ENCODE measurements around the gene OIT3.

Gene OIT3

DNA sequence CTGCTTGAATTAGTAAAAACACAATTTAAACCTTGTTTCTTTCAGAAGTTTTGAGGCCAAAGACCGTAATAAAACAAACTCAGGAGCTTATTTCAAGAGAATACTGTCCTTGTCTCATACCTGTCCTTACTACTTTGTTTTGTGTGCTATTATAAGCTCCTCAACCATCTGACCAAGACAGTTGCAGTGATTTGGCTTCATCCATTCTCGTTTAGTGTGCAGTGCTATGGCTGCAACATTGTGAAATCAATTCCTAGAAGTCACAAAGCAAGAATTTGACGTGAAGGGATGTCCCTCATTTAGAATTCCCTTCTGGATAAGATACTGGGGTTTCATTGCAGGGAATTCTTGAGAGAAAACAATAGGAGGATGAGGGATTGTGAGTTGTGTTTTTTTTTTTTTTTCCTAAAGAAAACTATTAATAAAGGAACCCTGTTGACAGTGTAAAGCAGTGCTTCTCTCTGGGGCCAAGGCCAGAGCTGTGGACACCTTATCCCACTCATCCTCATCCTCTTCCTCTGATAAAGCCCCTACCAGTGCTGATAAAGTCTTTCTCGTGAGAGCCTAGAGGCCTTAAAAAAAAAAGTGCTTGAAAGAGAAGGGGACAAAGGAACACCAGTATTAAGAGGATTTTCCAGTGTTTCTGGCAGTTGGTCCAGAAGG, at the start of gene OIT3:
Gene OIT3, plus strand, starts transcription at position 604 of the 663 bp plus-strand sequence. CDS start 60 bp downstream, outside the sequence.
- DNase-seq (ENCODE audit: low spot score), result no peak

DNA sequence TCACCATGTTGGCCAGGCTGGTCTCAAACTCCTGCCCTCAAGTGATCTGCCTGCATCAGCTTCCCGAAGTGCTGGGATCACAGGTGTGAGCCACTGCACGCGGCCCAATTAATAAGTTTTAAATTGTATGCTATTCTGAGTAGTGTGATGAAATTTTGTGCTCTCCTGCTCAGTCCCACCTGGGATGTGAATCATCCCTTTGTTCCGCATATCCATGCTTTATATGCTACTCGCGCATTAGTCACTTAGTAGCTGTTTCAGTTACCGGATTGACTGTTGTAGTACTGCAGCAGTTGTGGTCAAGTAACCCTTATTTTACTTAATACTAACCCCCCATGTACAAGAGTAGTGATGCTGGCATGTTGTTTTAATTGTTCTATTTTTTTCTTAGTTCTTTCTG, 47.3 kb upstream of the OIT3 start:
- DNase-seq (ENCODE audit: low spot score), result no peak

DNA sequence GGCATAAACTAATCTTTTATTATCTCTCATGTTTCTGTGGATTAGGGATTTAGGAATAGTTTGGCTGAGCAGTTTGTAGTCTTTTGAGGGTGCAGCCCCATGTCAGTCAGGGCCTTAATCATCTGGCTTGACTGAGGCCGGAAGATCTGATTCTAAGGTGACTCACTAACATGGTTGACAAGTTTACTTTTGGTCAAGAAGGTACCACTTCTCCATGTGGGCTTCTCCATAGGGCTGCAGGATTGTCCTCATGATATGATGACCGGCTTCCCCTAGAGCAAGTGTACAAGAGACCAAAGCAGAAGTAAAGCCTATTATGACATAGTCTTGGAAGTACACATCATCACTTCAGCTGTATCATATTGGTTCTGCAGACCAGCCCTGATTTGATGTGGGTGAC, 45.9 kb upstream of the OIT3 start:
- DNase-seq (ENCODE audit: low spot score), result no peak

DNA sequence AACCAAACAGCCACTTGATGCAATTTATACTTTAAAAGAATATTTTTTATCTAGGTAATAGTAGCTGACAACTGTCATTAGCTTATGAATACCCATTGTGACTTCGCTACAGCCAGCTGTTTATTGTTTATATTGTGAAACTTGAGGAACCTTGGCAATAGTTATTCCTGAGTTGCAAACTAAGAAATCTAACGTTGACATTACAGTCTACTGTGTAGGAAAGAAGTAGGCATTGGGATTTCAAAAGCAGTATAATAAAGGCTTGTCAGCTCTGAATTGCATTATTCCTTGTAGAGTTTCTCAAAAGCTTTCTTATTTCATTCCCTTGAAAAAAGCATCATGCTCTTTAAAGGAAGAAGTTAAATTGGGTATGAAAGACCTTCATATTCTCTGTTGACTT, 42.7 kb upstream of the OIT3 start:
- no peak for DNase-seq (ENCODE audit: low spot score)

DNA sequence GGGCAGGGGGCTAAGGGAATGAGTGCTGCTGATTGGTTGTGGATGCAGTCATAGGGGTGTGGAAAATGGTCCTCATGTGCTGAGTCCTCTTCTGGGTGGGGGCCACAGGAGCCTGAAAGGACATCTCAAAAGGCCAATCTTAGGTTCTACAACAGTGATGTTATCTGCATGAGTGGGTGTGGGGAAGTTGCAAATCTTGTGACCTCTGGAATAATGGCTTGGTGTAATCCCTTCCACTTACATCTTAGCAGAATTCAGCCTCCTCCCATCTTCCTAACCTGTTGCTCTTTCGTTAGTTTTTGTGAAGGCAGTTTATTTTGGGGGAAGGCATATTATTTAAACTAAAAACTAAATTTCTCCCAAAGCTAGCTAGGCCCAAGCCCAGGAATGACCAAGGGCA, 42.0 kb upstream of the OIT3 start:
- DNase-seq (ENCODE audit: low spot score), result no peak

DNA sequence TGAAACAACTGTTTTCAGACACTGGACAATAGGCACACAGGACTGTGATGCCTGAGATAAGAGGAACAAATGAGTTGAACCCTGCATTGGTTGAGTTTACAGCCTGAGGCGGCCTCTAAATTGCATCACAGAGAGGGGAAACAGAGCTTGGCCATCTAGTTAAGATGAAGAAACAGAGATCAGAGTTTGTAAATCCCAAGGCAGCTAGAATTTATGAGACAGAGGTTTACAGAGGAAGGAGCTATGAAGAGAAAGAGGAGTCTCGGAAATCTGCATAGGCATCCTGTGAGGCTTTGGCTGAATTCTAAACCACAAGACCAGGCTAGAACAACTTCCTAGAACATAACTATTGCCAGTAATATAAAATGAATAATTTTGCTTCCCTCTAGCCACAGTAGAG, 41.0 kb upstream of the OIT3 start:
- DNase-seq (ENCODE audit: low spot score), result no peak

DNA sequence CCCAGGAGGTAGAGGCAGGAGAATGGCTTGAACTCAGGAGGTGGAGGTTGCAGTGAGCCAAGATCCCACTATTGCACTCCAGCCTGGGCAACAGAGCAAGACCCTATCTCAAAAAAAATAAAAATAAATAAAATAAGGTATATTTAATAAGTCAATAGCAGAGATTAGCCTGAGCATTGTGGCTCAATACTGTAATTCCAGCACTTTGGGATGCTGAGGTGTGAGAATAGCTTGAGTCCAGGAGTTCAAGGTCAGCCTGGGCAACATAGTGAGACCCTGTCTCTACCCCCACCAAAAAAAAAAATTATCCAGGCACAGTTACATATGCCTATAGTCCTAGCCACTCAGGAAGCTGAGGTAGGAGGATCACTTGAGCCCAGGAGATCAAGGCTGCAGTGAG, 38.4 kb upstream of the OIT3 start:
- no peak for DNase-seq (ENCODE audit: low spot score)

DNA sequence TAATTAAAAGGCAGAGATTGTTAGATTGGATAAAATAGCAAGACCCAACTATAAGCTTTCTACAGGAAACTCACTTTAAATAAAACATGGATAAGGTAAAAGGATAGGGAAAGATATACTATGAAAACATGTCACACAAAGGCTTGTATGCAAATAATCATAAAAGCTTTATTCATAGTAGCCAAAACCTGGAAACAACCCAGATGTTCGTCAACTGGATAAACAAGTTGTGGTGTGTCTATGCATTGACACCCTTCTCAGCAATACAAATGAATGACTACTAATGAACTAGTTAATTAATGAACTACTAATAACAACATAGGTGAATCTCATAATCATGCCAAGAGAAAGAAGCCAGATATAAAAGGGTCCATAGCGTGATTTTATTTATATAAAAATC, 37.7 kb upstream of the OIT3 start:
- no peak for DNase-seq (ENCODE audit: low spot score)

DNA sequence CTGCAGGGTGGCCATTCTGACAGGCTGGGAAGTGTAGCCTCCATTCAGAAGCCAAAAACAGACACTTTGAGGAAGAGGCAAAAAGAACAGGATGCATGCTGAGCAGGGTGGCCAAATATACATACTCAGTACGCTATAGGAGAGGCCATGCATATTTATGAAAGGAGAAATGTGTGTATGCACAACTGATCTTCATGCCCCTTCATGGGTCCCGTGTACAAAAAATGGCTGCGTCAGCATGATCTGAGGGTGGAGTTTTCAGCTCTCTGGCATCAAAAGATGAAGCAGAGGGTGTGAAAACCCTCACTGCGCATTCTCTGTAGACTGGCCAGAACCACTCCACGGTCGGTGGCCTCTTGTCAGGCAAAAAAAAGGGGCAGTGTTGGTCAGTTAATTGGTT, 35.5 kb upstream of the OIT3 start:
- DNase-seq (ENCODE audit: low spot score), result no peak

DNA sequence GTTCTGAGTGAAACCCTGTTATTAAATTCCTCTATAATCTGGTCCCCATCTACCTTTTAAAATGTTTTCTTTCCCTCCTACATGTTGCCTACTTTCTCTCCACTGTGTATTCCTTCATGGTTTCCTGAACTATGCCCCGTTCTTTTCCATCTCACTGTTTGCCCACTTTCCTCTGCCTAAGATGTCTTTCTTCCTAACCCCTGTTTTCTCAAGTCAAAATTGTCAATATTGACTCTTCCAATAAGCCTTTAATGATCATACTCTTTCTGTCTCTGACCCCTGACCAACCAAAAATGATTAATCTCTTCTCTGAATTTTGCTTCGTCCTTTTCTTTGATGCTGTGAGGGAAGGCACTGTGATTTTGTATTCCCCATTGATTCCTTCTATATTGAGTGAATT, 30.6 kb upstream of the OIT3 start:
- no peak for DNase-seq (ENCODE audit: low spot score)

DNA sequence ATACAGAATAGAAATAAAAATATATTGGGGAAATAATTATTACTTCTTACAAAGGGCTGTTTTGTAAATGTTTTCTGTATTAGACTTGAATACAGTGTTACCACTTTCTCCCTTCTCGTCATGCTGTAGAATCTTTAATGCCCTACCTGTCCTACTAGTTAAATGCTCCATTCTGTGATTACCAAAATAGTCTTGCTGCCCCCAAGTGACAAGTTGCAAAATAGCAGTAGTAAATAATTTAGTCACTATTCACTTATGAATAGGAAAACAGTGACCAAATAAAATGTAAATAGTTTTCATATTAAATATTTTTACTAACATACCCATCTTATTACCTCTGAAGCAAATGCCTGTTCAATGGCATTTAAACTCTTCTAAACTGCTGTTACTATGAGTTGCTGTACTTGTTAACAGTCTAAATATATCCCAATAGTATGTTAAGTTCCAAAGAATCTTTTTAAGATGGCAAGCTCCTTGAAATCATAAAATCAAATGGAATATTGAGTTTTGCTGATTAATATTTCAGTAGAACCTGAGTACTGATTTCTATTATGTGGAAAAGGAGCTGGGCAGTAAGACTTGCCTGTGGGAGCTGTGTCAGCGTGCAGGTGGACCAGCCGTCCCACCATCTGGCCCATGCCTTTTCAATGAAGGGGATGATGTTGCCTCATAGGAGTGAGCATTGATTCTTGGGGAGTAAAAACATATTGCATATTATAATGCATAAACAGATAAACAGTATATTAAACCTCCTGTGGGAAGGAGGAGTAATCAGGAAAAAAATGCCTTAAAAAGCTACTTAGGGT, 18.1 kb upstream of the OIT3 start:
- DNase-seq (ENCODE audit: low spot score), result peak; percentile 30

DNA sequence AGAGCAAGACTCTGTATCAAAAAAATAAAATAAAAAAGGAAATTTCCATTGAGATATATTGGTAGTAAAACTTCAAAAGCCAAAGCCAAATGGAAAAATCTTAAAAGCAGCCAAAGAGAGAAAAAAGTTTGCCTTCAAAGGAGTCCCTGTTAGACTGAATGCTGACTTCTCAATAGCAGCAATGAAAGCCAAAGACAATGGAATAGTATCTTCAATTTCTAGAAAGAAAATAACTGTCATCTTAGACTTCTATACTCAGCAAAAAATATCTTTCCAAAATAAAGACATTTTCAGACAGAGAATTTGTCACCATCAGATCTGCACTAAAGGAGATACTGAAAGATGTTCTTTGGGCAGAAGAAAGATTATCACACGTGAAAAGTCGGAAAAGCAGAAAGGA, 14.3 kb upstream of the OIT3 start:
- DNase-seq (ENCODE audit: low spot score), result no peak

DNA sequence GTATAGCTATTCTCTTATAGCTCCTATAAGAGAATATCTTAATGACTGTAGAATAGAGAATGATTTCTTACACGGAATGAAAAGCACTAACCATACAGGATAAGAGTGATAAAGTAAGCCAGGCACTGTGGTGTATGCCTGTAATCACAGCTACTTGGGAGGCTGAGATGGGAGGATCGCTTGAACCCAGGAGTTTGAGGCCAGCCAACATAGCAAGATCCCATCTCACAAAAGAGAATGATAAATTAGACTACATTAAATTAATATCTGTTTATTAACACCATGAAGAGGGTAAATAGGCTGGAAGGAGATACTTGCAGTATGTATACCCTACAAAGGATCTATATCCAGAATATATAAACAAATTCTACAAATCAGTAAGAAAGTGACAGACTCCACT, 12.2 kb upstream of the OIT3 start:
- no peak for DNase-seq (ENCODE audit: low spot score)

DNA sequence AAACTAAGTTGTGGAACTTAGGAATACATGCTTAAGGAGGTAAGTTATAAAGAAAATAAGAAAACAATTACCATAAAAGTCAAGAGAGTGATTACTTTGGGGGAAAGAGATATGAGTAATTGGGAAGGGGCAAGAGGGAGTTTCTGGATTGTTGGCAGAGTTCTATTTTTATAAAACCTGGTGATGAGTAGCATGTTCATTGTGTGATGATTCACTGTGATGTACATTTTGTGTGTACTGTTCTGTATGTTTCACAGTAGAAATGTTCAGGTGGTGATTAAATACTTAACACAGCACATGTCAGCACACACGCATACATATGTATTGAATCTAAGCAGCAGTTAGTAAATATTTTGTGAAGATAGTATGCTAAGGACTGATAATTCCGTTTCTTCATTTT, 9.7 kb upstream of the OIT3 start:
- no peak for DNase-seq (ENCODE audit: low spot score)

DNA sequence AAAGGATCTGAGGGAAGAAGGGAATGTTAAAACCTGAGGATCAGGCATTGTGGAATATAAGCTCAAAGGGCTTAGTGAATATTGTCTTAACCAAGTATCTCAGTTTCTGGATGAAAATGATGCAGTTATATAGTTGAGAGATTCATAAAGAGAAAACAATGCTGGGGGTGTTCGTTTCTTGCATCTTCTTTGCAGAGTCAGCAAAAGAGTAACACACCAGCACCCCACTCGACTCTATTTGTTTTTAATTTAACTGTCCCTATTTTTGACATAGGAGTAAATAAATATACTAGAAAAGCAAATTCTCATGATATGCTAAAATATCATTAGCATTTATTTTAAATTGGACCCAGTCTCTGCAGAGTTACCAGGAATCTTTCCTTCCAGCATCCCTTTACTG, 7.6 kb upstream of the OIT3 start:
- DNase-seq (ENCODE audit: low spot score), result no peak

DNA sequence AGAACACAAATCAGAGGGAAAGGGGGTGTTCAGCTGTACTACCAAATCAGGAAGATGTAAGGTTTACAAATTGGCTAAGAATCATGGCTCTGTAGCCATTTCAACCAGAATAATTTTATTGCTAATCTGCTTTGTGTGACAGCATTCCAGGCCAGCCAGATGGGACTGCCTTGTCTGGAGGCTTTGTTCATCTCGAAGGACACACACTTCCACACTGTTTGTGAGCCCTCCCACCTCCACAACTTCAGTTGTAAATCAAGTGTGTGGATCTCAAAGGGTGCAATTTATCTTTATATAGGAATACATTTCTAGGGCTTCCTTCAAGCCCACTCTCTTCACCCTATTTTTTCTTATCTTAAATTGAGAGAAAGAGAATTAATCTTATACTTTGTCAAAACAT, 6.9 kb upstream of the OIT3 start:
- DNase-seq (ENCODE audit: low spot score), result no peak

DNA sequence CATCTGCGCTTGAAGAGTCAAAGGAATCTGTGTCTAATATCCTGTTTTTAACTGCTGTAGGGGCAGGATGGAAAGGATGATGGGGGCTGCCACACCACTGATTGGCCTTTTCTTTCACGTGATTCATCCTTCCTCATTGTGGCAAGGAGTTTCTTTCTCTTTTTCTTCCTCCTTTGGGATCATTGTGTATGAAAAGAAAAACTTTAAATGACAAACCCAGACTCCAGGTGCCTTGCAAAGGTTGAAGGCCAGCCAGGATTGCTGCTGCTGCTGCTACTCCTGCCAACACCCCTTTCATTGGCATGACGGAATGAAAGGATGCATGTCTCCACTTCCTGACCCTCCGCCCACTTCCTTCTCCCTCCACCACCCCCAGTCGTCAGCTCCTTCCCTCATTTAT, 6.5 kb upstream of the OIT3 start:
- peak; percentile 65 for DNase-seq (ENCODE audit: low spot score)

DNA sequence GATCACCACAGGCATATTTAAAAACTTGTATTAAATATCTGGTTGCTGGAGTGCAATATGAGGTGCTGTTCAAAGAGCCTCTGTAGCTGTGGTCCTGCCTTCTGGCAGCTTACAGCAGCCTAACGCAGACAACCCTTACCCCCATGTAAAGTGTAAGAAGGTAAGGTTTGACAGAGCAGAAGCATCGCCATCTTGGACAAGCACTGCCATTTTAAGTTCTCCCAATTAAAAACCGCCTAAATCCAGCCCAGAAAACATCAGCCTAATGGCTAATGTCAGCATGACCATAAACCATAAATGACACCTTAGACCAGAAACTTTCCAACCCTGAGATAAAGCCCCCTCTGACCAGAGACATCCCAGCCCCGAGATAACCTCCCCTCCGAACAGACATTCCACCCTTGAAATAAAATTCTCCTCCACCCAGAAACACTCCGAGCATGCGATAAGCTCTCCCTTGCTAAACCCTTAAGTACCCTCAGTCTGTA, 5.3 kb upstream of the OIT3 start:
- no peak for DNase-seq (ENCODE audit: low spot score)

DNA sequence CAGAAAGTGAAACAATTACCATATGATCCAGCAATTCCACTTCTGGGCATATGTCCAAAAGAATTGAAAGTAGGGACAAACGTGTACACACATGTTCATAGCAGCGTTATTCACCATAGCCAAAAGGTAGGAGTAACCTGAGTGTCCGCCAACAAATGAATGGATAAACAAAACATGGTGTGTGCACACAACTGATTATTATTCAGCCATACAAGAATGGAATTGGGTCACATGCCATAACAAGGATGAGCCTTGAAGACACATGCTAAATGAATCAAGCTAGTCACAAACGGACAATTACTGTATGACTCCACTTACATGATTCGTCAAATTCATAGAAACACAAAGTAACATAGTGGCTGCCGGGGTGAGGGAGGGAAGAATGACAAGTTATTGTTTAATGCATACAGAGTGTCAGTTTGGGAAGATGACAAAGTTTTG, 4.1 kb upstream of the OIT3 start:
- no peak for DNase-seq (ENCODE audit: low spot score)

DNA sequence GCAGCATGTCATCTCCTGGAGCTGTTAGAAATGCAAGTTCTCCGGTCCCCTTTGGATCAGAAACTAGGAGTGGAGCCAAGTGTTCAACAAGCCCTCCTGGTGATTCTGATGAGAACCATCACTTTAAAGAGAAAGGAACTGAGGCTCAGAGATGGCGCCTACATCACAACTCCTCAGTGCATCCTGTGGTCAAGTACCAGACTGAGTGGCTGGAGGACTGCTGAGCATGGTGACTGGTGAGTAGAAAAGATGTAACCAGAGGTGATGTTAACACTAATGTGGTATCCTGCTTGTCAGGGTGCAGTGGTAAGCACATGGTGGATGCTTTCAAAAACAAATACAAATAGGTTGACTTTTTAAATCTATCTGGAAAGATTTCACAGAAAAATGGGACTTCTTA, 3.5 kb upstream of the OIT3 start:
- no peak for DNase-seq (ENCODE audit: low spot score)

DNA sequence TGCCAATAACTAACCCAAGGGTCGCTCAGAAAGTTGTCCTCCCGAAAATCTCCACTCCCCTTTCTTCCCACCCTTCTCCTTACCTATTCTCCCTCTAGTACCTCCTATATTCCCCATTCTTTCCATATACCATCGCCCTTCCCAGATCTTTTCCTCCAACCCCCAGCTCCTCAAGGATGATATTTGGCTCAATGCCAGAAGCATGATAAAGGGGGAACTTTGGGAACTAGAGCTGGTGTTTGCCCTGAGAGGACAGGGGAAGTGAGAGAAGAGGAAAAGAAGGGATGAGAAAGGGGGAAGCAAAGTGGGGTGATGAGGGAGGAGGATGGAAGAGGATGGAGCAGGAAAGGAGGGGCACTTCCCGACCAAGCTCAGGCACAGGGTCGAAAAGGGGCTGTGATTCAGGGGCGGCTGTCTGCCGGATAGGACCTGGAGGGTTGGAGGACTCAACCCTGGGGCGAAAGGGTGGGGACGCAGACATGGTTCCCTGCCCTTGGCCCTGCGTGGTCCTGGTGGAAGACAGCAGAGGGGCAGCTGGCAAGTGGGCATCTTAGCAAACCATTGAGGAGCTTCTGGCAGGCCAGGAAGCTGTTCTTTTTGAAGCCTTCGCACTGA, 1.8 kb downstream of the OIT3 start:
- DNase-seq (ENCODE audit: low spot score), result no peak

DNA sequence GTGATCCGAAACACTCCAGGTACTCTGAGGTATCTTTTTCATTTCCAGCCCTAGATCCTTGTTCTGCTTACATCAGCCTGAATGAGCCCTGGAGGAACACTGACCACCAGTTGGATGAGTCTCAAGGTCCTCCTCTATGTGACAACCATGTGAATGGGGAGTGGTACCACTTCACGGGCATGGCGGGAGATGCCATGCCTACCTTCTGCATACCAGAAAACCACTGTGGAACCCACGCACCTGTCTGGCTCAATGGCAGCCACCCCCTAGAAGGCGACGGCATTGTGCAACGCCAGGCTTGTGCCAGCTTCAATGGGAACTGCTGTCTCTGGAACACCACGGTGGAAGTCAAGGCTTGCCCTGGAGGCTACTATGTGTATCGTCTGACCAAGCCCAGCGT, 5.1 kb downstream of the OIT3 start:
- DNase-seq (ENCODE audit: low spot score), result no peak

DNA sequence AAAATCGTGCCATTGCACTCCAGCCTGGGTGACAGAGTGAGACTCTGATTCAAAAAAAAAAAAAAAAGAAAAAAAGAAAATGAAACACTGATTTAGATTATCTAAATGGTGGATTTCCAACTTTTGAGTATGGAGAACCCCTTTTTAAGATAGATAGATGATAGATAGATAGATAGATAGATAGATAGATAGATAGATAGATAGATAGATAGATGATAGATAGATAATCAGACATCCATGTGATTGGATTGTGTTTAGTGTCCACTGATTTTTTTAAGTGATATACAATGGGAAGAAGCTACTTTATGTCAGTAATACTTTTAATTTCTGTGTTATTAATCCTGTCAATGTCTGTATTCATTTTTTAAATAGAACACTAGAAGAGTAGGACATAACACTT, 6.0 kb downstream of the OIT3 start:
- no peak for DNase-seq (ENCODE audit: low spot score)
